Measurements from ENCODE around the gene NRG3. TPM values are rescaled to one million over a fixed set of nuclear protein-coding genes. Genes with fewer than 3 reads are reported as not detected.

The NRG3 gene
- total RNA-seq, 1 donor from 2014 or later, result 0.92 TPM

DNA sequence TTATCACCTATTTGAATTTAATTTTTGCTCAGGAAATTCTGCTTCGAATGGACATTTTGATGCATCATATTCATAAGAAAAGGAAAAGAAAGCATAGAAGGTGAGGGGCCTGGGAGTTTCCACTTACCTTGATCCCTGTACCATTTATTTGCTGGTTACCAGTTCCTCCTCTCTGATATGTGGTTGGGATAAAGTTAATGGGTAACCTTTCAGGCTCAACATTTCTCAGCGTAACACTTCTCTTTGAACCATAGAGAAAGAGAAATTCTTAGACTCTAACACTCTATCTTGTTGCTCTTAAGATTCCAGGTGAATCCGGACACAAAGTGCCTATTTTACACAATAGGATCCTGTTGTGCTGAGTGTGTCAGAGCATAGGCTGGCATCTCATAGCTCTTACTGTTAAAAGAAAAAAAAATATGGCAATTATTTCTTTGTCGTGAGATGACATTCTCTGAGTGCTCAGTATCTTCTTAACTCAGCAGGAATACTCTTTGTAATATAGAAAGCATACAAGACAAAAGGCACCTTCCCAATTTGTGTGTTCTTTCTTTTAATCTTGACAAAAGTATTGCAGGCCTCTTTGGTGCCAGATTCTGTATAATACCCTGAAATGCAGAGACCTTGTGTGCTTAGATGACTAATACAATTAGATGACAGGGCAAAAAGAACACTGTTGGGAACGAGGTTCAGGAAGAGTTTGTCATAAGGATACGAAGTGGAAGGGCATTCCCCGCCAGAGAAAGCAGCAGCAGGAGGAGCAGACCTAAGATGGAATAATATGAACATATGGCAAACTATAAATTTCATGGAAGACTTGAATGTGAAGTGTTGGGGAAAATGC, 689.6 kb downstream of the NRG3 start:
- H3K4me3 ChIP-seq (ENCODE audit: low read depth, low read length), result no peak overlapping the region
- DNase-seq (ENCODE audit: low read depth), result peak; percentile 55
- TF ChIP-seq, protein P1, sequence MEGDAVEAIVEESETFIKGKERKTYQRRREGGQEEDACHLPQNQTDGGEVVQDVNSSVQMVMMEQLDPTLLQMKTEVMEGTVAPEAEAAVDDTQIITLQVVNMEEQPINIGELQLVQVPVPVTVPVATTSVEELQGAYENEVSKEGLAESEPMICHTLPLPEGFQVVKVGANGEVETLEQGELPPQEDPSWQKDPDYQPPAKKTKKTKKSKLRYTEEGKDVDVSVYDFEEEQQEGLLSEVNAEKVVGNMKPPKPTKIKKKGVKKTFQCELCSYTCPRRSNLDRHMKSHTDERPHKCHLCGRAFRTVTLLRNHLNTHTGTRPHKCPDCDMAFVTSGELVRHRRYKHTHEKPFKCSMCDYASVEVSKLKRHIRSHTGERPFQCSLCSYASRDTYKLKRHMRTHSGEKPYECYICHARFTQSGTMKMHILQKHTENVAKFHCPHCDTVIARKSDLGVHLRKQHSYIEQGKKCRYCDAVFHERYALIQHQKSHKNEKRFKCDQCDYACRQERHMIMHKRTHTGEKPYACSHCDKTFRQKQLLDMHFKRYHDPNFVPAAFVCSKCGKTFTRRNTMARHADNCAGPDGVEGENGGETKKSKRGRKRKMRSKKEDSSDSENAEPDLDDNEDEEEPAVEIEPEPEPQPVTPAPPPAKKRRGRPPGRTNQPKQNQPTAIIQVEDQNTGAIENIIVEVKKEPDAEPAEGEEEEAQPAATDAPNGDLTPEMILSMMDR (conservative IDR thresholded peaks at IDR 0.05; ENCODE audit: low read depth, low read length), result no peak

DNA sequence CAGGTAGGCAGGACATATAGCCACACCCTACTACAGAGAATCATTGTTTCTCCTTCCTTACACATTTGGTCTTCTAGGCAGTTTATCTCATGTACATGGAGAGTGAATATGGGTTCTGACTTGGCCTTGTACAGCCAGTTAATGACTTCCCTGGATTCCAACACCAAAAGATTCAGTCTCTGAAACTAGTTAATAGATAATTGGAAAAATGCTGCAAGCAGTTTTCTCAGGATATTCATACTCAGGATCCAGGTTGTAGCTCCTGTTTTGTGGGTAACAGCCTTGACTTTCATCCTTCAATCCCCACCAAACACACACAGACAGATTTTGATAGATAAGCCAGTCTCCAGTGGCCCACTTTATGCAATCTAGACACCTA, 690.2 kb downstream of the NRG3 start:
- TF ChIP-seq, protein P1 (conservative IDR thresholded peaks at IDR 0.05; ENCODE audit: low read depth, low read length), result no peak
- no peak for DNase-seq (ENCODE audit: low read depth)
- H3K4me3 ChIP-seq (ENCODE audit: low read depth, low read length), result no peak overlapping the region

DNA sequence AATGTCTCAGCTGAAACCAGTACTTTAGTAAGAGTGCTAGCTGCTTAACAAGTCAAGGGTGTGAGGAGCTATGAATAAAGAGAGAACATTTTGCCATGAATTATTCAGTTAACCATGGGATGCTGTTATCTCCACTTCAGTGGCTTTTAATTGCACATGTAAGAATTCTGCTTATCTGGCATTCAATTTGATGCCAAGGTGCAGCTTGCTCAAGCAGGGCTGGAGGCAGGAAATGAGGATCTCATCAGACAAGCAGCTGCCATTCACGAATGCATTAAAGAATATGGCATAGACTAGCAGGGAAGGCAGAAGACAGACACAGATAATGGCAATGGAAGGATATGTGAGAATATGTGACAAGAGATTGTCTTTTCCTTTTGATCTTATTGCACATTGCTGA, 697.8 kb downstream of the NRG3 start:
- peak; percentile 80 for DNase-seq (ENCODE audit: low read depth)
- TF ChIP-seq, protein P1 (conservative IDR thresholded peaks at IDR 0.05; ENCODE audit: low read depth, low read length), result no peak
- H3K4me3 ChIP-seq (ENCODE audit: low read depth, low read length), result no peak overlapping the region

DNA sequence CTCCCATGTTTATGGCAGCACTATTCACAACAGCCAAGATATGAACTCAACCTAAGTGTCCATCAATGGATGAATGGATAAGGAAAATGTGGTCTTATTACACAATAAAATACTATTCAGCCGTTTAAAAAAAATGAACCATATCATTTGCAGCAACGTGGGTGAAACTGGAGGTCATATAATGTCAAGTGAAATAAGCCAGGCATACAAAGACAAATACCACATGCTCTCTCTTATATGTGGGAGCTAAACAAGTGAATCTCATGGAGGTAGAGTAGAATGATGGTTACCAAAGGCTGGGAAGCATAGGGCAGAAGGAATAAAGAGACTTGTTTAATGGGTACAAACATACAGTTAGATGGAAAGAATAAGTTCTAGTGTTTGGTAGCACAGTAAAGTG, 699.1 kb downstream of the NRG3 start:
- TF ChIP-seq, protein P1 (conservative IDR thresholded peaks at IDR 0.05; ENCODE audit: low read depth, low read length), result no peak
- no peak overlapping the region for H3K4me3 ChIP-seq (ENCODE audit: low read depth, low read length)
- DNase-seq (ENCODE audit: low read depth), result no peak

DNA sequence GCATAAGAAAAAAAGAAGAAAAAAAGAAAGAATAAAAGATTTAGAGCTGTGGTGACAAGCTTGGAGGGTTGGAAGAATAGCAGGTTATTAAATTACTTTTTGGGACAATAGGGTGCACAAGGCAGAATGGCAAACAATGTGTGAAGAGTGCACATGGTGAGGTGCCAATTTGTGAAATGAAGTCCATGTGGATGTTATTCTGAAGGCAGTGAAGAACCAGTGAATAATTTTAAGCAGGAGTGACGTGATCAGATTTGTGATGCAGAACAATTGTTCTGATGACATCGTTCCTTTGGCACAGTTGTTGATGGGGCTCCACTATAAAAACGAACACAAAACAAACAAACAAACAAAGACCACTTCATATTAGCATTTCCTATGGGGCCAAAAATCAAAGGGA, 700.3 kb downstream of the NRG3 start:
- H3K4me3 ChIP-seq (ENCODE audit: low read depth, low read length), result no peak overlapping the region
- no peak for DNase-seq (ENCODE audit: low read depth)
- TF ChIP-seq, protein P1 (conservative IDR thresholded peaks at IDR 0.05; ENCODE audit: low read depth, low read length), result no peak

DNA sequence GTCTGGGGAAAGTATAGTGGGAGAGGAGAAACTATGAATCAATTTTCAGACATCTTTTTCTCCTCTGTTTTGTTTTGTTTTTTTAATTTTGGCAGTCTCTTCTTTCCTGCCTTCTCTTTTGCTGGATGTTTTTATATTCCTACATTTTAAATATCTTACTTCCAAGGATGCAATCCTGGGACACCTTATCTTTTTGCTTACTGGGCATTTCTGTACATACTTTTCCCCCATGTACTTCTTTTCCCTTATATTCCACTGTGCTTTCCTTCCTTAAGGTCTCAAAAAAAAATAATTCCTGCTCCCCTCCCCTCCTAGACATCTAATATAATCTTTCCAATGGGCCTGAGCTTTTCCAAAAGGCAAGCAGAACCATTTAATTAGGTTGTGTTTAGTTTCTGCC, 701.1 kb downstream of the NRG3 start:
- H3K4me3 ChIP-seq (ENCODE audit: low read depth, low read length), result no peak overlapping the region
- no peak for DNase-seq (ENCODE audit: low read depth)
- TF ChIP-seq, protein P1 (conservative IDR thresholded peaks at IDR 0.05; ENCODE audit: low read depth, low read length), result no peak

DNA sequence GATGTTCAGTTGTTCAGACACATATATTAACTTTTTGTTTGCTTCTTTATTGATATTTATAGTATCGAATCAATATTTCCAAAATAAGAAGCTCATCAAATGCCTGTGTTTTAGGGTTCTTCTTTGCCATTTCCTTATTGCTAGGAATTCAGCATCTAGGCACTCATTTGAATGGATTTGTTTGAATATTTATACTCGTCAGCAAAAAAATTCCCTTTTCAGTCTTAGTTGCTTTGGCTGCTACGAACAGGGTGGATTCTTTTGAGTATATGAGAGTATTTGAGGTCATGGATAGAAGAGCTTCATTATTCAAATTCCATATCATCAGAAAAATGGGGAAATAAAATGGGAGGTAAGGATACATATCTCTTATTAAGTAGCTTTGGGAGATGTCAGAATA, 706.9 kb downstream of the NRG3 start:
- DNase-seq (ENCODE audit: low read depth), result no peak
- H3K4me3 ChIP-seq (ENCODE audit: low read depth, low read length), result no peak overlapping the region
- TF ChIP-seq, protein P1 (conservative IDR thresholded peaks at IDR 0.05; ENCODE audit: low read depth, low read length), result no peak
